Activated CD8-positive, alpha-beta memory T cell treated with anti-CD3 and anti-CD28 coated beads for 4 hours (primary cell): ENCODE results near the gene PRSS1.
"Not testable (repeated sequence)": the region's sequence is repeated elsewhere in the genome, so short reads cannot be mapped to it uniquely, and the experiment has no call there.

Experiments
- DNase-seq, 2 donors: peaks; one replicate each; pipeline ENCODE4 v3.0.0-alpha.2; 2020; ENCODE audit warnings: low read depth in 2 of 2

Gene PRSS1

DNA sequence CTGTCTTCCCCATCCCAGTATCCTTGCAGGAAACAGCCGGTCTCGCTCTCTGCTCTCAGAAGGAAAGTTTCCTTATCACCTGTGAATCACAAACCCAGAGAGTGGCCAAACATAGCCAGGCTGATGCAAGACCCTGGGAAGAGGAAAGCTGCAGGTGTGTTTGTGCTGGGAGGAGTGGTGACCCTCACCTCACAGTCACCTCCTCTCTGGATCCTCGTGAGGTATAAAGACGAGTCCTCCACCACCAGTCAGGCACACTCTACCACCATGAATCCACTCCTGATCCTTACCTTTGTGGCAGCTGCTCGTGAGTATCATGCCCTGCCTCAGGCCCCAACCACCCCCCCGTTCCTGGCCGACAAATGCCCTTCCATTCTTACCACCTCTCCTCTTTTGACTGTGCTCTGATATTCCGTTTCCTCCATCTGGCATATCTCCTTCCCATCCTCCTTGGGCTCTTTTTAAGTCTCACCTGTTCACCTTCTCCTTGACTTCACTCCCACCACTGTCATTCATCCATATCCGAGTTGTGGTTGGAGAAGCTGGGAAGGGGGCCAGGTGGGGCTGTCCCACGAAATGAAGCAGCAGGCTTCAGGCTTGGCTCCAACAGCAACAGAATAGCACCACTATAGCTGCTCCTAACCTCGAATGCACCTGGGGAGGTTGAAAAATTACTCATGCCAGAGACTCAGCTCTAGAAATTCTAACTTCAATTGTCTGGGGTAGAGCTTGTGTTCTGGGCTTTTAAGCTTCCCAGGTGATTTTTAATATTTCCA, at the start of gene PRSS1:
TSS of gene PRSS1 (plus strand) at position 255 of the 776 bp plus-strand sequence. CDS start at position 268, 13 bp downstream.
- DNase-seq = no peak

DNA sequence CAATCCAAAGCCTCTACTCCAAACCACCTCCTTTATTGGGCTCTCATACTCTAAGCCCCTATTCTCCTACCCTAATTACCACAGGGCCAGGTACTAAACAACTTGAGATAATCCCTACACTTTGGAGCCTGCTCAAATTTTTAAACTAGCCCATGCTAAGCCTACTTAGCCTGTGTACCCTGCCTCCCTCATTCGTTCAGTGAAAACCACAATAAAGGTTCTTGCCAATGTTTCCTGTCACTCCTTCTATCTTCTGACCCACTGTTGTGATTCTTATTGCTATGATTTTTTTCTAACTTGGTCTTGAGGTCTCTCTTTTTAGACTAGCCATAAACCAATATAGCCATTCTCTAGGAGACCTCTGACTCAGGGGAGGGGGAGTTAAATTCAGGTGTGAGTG, 48.3 kb upstream of the PRSS1 start:
- DNase-seq = not testable (repeated sequence)

DNA sequence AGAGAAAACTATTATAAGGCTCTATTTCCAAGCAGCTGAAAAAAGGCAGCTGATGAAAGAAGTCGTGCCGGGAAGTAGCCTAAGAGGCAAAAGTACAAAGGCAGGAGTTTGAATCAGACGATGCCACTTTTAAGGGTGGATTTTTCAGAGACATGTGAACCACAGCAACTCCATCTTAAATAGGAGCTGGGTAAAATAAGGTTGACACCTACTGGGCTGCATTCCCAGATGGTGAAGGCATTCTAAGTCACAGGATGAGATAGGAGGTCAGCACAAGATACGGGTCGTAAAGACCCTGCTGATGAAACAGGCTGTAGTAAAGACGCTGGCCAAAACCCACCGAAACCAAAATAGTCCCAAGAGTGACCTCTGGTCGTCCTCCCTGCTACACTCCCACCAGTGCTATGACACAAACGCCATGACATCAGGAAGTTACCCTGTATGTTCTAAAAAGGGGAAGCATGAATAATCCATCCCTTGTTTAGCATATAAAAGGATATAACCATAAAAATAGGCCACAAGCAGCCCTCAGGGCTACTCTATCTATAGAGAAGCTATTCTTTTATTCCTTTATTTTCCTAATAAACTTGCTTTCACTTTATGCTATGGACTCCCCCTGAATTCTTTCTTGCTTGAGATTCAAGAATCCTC, 45.5 kb upstream of the PRSS1 start:
- DNase-seq = no peak

DNA sequence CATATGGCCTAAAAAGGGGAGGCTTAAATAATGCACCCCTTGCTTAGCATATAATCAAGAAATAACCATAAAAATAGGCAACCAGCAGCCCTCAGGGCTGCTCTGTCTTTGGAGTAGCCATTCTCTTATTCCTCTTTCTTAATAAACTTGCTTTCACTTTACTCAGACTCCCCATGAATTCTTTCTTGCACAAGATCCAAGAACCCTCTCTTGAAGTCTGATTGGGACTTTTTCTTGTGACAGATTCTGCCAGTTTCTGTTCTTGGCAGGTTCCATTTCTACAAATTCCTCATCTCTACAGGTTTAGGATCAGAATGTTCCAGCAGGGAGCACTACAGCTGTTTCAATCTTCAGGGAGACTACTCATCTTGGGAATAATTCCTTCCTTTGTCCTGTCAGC, 40.5 kb upstream of the PRSS1 start:
- not testable (repeated sequence) for DNase-seq

DNA sequence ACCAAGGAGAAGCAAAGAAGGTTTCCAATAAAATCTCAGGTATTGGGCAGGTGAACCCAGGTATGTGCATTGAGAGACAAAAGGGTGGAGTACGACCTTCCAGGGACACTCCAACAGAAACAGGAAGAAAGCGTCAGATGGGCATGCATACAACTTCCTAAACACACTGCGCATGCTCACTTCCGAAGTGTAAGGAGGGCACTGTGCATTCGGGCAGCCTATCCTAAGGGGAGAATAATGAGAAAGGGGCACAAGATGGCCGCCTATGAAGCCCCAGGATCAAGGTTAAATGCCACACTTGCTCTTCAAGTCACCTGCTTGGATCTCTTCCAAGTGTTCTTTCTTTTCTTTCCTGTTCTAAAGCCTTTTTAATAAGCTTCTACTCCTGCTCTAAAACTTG, 39.4 kb upstream of the PRSS1 start:
- no peak for DNase-seq

DNA sequence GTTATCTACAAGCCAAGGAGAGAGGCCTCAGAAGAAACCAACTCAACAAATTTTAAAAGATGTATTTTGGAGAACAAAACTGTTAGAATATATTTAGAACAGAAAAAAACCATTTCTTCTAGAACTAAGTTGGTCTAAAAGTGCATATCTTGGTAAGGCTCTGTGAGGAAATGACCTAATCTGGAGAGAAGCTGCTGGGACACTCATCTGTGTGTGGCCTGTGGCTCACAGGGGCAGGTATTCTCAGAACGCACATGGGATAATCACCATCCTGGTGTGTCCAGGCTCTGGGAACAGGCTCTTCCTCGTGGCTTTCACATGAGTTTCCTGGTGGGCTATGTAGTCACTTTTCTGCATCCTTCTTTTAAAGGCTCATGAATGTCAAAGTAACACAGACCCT, 38.1 kb upstream of the PRSS1 start:
- DNase-seq = no peak

DNA sequence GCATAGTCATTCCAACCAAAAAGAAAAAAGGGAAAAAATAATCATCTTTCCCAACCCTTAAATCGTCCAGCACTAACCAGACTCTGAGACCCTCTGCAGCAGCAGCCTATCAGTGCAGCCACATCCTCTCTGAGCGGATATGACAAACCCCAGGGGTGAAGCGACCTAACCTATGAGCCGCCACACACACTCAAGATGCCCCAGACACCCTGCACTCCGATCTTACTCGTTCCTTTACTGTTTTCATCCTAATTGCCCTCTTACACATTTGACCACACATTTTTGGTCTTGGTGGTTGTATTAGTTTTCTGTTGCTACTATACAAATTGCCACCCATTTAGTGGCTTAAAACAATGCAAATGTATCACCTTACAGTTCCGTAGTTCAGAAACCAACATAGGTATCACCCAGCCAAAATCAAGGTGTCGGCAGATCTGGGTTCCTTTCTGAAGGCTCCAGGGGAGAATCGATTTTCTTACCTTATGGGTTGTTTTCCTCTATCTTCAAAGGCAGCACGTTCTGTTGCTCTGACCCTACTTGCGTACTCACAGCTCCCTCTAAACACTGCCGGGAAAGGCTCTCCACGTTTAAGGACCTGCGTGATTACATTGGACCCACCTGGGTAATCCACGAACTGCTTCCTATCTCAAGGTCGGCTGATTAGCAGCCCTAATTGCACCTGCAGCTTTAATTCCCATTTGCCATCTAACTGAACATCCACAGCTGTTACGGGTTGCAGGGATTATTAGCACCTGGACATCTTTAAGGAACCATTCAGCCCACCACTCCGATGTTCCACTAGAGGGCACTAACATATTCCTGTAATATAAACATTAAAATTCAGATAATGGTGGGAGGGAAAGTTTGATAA, 37.3 kb upstream of the PRSS1 start:
- DNase-seq = no peak

DNA sequence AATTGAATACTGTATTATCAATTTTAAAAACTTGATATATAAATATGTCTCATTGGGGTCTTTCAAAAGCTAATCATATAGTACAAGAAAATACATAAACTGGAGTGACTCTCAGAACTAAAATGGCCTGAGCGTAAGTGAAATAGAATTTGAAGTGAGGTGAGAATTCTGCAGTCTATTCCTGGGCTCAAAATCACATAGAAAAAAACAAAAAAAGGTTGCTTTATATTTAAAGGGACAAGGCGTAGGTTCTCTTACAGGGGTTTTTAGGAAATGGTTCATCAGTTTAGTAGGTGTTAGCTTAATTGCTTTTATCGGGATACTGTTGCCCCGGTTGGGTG, 36.7 kb upstream of the PRSS1 start:
- no peak for DNase-seq

DNA sequence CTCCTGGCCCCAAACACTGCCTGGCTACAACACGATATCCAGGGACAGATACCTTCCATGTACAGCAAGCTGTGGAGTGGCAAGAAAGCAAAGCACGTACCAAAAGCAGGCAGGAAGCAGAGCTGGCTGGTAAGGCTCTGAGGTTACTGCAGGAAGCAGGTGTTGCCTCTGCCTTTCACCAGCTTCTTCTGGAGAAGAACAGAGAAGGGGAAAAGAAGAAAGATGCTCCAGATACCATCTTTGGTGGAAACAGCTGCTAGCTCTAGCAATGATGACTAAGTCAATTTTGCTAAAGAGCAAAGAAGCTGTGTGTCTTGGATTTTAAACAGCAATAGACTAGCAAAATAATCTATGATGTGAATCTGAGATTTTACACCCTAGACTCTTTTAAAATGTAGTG, 34.9 kb upstream of the PRSS1 start:
- no peak for DNase-seq

DNA sequence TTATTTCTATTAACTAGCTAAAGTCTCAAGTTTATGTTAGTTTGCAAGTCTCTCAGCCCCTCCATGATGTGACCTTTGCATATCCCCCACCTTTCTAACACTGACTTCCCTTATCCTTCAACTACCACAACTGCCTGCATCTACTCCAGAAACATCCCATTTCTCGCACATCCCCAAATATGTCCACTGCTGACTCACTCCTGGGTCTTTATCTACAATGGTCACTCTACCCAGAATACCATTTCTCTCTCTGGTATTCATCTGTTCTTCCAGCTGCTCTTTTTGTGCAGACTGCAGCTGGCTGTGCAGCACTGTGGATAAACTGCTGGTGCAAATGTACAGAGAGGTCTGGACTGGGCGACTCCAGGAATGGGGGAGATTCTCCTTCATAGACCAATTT, 32.7 kb upstream of the PRSS1 start:
- no peak for DNase-seq

DNA sequence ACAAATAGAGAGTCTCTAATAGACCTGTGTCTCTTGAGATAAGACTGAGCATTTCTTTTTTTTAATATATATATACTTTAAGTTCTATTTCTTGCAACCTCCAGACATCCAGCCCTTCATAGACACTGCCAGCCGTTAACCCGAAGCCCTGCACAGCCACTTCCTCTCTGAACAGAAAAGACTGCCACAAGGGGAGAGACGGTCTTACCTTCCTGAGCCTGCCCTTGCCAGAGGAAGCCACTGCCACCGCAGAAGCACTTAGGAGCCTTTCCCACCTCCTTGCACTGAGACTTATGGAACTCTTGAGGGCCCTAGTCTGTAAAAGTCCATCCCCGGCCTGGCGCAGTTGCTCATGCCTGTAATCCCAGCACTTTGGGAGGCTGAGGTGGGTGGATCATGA, 31.8 kb upstream of the PRSS1 start:
- DNase-seq = no peak

DNA sequence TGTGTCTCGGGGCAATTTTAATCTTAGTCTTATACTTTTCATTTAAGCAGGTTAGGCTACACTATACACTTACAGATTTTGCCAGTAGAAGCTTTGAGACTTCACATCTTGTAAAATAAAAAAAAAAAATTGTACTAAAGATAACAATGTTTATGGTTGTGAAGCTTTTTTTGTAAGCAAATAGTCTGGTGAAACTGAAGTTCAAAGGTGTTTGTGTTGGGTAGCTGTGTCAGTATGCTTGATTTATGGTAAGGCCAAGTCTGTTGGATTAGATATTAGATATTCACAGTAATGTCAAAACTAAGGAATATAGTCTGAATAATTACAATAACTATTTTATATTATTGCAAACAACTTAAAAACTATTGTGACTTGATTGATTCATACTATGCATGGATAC, 31.0 kb upstream of the PRSS1 start:
- no peak for DNase-seq

DNA sequence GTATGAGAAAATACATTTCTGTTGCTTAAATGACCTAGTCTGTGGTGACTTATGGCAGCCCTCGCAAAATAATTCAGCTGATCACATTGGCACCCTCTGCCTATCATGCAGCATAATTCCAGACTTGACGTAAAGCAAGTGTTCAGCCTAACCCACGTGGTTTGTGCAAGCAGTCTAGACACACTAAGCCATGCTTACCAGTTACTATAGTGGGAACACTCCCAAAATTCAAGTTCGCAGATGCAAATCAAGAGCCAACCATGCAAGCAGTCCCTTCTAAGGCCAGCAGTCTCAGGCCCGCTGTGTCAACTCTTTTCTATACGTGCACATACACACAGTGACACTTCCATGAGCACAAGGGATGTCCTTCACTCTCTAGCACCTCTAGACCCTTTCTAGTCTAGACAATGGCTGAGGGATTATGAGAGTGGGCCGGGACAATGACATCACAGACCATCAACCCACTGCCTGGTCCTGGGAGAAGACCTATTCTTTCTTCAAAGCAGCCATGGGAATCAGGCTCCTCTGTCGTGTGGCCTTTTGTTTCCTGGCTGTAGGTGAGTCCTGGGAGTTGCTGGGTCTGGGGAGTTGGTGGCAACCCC, 29.0 kb upstream of the PRSS1 start:
- DNase-seq = no peak

DNA sequence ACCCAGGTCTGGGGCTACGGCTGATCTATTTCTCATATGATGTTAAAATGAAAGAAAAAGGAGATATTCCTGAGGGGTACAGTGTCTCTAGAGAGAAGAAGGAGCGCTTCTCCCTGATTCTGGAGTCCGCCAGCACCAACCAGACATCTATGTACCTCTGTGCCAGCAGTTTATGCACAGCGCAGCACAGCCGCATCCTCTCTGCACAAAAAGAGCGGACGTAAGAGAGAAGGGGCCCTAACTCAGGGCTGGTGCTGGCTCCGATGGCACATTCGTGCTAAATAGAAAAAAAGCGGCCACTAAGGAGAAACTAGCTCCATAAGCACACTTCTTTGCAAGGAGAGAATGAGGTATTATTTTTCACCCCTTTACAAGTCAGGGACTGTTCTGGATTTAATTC, 28.3 kb upstream of the PRSS1 start:
- DNase-seq = no peak

DNA sequence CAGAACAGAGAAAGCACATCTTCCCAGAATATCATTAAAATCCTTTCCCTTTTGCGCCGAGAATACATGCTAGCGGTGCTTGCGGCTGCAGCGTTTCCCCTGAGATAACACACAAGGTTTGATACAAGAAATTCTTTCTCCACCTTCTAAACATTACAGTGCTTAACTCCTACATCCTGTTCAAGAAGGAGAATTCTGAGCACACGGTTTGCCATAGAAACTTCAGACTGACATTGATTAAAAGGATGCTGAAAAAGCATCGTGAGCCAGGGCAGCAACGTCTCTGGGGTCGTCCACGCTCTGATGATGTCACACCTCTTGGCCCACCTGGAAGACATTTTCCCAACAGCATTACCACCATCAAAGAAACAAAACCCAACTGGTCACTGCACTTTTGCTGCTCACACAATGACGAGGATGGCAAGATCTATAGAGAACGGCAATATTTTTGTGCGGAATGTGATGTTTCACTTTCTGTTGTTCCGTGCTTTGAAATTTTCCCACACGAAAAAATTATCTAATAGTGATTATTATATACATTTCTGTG, 27.0 kb upstream of the PRSS1 start:
- DNase-seq = no peak

DNA sequence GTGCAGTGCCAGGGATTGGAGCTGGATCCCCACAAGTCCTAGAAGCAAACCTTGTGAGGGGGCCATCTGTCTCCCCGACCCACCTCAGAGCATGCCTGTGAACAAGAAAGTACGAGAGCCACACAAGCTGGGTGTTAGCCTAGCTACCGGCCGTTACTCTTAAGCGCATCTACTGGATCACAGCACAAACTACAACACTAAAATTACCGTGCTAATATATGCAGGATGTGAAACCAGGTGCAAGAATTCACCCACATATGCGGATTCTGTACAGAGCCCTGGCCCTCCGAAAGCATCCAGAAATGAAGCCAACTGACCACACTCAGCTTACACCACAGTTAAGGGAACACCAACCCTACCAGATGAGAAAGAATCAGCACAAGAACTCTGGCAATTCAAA, 16.0 kb upstream of the PRSS1 start:
- DNase-seq = no peak

DNA sequence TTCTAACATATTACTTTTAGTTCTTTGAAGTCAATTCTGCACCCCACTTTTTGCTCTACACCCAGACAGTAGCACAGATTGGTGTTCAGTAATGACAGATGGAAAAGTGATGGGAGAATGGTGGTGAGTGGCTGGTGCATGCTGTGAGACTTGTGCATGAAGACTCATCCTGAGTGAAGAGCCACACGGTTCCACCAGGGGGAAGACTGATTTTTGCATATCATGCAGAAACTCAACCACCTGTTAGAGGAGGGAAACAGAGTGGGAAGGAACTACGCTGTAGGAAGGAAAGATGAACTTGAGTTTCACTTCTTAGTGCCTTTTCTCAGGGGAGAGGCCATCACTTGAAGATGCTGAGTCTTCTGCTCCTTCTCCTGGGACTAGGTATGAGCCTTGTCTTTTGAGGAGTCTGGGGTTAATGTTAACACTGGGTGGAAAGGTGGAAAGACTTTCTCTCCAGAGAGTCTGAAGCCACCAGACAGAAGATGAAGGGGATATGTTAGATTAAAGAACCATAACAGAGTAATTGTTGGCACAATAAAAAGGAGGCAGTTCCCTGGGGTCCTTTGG, 9.3 kb upstream of the PRSS1 start:
- no peak for DNase-seq

DNA sequence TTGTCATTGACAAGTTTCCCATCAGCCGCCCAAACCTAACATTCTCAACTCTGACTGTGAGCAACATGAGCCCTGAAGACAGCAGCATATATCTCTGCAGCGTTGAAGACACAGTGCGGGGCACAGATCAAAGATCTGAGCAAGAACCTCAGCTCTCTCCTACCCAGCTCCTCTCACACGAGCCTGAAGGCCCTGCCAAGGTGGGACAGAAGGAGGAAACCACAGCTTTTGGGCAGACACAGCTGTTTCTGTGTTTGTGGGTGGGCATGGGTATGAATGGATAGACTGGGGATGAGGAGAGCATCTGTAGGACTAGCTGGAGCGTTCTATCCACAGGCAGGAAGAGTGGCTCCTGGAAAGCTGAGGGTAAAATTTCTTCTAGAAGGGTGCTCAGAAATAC, 8.5 kb upstream of the PRSS1 start:
- no peak for DNase-seq

DNA sequence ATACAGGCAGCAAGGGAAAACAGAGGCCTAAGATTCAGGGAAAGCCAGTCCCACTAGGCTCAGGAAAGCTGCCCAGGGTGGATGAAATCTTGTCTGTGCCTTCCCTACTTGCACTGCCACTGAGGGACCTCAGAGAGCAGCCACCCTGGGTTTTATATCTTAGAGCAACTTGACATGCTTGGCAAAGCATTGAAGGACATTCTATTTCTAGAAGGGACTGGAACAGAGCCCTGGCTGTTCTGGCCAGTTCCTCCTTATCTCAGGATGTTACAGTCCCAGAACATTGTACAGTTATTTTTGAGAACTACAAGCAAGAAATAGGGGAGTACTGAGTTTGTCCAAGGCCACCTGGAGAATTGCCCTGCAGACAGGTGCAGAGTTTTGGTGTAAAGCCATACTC, 7.3 kb upstream of the PRSS1 start:
- not testable (repeated sequence) for DNase-seq

DNA sequence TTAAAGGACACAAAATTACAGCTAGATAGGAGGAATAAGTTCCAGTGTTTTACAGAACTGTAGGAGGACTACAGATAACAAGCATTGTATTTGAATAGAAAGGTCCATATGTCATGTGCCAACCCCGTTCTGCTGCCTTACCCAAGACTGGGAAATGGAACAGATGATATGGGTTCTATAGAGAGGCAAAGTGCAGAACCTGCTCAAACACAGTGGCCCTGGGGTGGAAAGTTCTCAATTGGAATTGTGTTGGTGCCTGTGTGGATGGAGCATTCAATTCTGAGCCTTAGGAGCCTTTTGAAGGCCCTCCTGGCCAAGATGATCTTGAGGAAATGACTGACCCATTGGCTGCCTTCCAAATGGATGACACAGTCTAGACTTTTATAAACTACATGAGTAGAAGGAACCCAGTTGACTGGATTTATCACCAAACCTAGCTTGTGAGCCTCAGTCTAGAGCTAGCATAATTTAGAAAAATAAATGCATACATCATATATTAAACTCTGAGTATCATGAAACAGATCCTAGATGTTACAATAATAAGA, 4.1 kb upstream of the PRSS1 start:
- DNase-seq = no peak

DNA sequence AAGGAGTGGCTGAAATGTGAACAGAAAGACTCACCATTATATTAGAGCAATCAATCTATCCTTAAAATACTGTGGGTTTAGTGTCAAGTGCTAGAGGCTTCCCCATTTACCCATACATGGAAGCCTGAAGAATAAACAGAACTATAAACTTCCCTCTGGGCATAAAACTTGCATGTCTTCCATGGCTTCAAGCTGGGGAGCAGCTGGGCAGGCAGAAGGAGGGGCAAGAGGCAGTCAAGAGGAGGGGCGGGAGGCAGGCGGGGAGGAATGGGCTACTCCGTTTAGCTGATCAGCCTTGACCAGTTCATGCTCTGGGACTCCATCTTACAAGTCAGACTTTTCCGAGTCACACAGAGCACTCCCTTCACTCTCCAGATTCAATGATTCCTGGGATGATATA, 3.5 kb upstream of the PRSS1 start:
- DNase-seq = no peak
